SK-N-MC (cell line): Measurements from ENCODE around the gene CTDSP2.

Source experiments
- EZH2 ChIP-seq: fragments of 200-600 bp; sonication (generic); IDR thresholded peaks from one replicate; pipeline ENCODE4 v1.6.1; 2017; ENCODE audit warnings: antibody characterized with exemption
- FOXP2 ChIP-seq: optimal IDR thresholded peaks from 2 replicates; pipeline ENCODE3; 2011; ENCODE audit warnings: mild to moderate bottlenecking, moderate library complexity; ENCODE audit not compliant: insufficient read depth; ENCODE audit errors: extremely low read length, control extremely low read depth
- POLR2AphosphoS5 ChIP-seq: IDR thresholded peaks from 2 replicates; pipeline ENCODE4 v1.6.1; 2012; ENCODE audit warnings: mild to moderate bottlenecking, low read depth, low read length, borderline replicate concordance

DNA sequence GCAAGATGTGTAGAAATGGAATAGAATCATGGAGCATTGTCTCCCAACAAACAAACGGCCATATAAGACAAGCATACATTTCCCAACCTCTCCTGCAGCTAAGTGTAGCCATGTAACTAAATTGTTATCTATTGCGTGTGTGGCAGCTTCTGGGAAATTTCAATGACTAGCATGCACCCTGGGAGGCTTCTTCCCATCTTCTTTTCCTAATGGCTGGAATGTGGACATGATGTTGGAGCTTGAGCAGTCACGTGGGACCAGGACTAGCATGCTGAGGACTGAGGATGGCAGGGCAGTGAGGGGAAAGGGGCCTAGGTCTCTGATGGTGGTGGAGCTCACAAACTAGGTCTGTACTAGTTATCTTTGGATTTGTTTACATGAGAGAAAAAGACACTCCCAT lies 21.7 kb upstream of the CTDSP2 start:
- no peak for TF ChIP-seq EZH2
- no peak for TF ChIP-seq POLR2AphosphoS5
- TF ChIP-seq FOXP2: no peak
